Glutamatergic neuron (in vitro differentiated cells): Measurements from ENCODE around the gene CFAP58. TPM values are rescaled to one million over a fixed set of nuclear protein-coding genes. Genes with fewer than 3 reads are reported as not detected.

Source experiments
- DNase-seq: peaks from one replicate; pipeline ENCODE4 v3.0.0; 2022
- H3K27ac Mint-ChIP-seq: one replicate; pipeline ENCODE4 v1.8.0; 2020; ENCODE audit warnings: mild to moderate bottlenecking, mixed read lengths, inconsistent platforms; ENCODE audit not compliant: unreplicated experiment
- H3K27me3 Mint-ChIP-seq: one replicate; pipeline ENCODE4 v1.8.0; 2020; ENCODE audit warnings: mild to moderate bottlenecking, moderate library complexity, mixed read lengths, inconsistent platforms; ENCODE audit not compliant: unreplicated experiment
- H3K36me3 Mint-ChIP-seq: one replicate; pipeline ENCODE4 v1.8.0; 2020; ENCODE audit warnings: mild to moderate bottlenecking, mixed read lengths, inconsistent platforms; ENCODE audit not compliant: unreplicated experiment
- H3K4me1 Mint-ChIP-seq: one replicate; pipeline ENCODE4 v1.8.0; 2020; ENCODE audit warnings: mild to moderate bottlenecking, low read depth, mixed read lengths, inconsistent platforms; ENCODE audit not compliant: unreplicated experiment
- H3K4me3 Mint-ChIP-seq: one replicate; pipeline ENCODE4 v1.8.0; 2020; ENCODE audit warnings: mild to moderate bottlenecking, mixed read lengths, inconsistent platforms; ENCODE audit not compliant: unreplicated experiment
- H3K9me3 Mint-ChIP-seq: one replicate; pipeline ENCODE4 v1.8.0; 2020; ENCODE audit warnings: mild to moderate bottlenecking, moderate library complexity, mixed read lengths, inconsistent platforms; ENCODE audit not compliant: unreplicated experiment
- total RNA-seq: library from RNA; stranded (reverse); fragmentation: NEBNext Ultra II Directional; extraction: Animal tissue kit (Norgen Biotek cat#: 25700); gene quantifications from one replicate; pipeline ENCODE4 v1.2.1, GENCODE V29; 2021; ENCODE audit not compliant: unreplicated experiment
- TF ChIP-seq, protein P1 (sequence below): fragments of 200-600 bp; sonication (generic); IDR thresholded peaks from one replicate; pipeline ENCODE4 v1.5.0; 2021; ENCODE audit not compliant: partially characterized antibody, unreplicated experiment

CFAP58 gene
- total RNA-seq, 1 donor from 2014 or later: 2.2 TPM

DNA sequence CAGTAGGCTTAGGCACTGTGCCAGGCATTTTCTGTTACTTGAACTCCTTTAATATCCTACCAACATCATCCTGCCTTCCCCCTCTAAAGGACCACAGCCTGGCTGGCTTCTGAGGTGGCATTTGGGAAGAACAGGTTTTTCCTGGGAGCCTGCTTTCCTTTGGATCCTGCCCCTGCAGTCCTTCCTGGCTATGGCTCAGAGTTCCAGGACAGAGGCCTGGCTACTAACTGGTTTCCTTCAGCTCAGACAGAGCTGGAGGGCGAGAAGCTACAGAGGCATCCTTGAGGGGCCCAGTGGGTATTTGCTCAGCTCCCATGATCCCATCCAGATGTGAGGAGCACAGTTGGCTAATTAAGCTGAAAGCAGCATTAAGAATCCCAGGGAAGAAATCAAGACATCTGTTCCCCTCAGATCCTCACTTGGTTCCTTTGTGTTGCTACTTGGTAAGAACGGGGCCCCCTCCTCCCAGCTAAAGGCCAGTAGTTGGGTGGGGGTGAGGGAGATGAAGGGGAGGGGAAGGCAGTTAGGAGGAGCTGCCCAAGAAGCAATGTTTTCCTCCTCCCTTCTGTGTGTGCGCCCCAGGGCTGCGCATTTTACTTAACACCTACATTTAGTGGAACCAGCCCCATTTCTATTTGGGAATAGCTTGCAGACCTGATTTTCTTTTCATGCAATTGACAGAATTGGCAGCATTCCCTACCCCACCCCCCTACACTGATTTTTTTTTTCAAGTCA lies 144.9 kb downstream of the CFAP58 start:
- Mint-ChIP-seq H3K4me3 (no peak overlapping the region), H3K36me3 (no peaks in the 10 kb centered on the region), H3K9me3 (peaks cover 1% of the 10 kb centered on the region), H3K27me3 (peaks cover 2% of the 10 kb centered on the region), H3K4me1 (peaks cover 6% of the 10 kb centered on the region), H3K27ac (peak overlapping the region; percentile 28)
- DNase-seq: no peak
- TF ChIP-seq, protein P1, sequence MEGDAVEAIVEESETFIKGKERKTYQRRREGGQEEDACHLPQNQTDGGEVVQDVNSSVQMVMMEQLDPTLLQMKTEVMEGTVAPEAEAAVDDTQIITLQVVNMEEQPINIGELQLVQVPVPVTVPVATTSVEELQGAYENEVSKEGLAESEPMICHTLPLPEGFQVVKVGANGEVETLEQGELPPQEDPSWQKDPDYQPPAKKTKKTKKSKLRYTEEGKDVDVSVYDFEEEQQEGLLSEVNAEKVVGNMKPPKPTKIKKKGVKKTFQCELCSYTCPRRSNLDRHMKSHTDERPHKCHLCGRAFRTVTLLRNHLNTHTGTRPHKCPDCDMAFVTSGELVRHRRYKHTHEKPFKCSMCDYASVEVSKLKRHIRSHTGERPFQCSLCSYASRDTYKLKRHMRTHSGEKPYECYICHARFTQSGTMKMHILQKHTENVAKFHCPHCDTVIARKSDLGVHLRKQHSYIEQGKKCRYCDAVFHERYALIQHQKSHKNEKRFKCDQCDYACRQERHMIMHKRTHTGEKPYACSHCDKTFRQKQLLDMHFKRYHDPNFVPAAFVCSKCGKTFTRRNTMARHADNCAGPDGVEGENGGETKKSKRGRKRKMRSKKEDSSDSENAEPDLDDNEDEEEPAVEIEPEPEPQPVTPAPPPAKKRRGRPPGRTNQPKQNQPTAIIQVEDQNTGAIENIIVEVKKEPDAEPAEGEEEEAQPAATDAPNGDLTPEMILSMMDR: no peak

DNA sequence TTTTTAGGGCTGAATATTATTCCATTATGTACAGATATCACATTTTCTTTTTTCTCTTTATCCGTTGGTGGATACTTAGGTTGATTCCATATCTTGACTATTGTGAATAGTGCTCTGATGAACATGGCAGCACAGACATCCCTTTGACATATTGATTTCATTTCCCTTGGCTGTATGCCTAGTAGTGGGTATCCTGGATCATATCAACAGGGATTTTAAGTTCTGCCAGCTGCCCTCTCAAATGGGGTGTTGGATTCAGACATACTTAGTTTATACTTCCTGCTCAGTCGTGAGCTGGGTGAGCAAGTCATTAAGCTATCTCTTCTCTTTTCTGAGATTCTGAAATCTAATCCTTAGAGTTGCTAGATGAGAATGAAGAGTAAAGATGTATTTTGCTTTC lies 147.8 kb downstream of the CFAP58 start:
- no peak for DNase-seq
- H3K27me3 Mint-ChIP-seq: peaks cover 4% of the 10 kb centered on the region
- TF ChIP-seq, protein P1: no peak
- no peak overlapping the region for H3K27ac Mint-ChIP-seq
- peaks cover 1% of the 10 kb centered on the region for H3K9me3 Mint-ChIP-seq
- H3K4me3 Mint-ChIP-seq: no peak overlapping the region
- H3K4me1 Mint-ChIP-seq: peaks cover 6% of the 10 kb centered on the region
- H3K36me3 Mint-ChIP-seq: no peaks in the 10 kb centered on the region

DNA sequence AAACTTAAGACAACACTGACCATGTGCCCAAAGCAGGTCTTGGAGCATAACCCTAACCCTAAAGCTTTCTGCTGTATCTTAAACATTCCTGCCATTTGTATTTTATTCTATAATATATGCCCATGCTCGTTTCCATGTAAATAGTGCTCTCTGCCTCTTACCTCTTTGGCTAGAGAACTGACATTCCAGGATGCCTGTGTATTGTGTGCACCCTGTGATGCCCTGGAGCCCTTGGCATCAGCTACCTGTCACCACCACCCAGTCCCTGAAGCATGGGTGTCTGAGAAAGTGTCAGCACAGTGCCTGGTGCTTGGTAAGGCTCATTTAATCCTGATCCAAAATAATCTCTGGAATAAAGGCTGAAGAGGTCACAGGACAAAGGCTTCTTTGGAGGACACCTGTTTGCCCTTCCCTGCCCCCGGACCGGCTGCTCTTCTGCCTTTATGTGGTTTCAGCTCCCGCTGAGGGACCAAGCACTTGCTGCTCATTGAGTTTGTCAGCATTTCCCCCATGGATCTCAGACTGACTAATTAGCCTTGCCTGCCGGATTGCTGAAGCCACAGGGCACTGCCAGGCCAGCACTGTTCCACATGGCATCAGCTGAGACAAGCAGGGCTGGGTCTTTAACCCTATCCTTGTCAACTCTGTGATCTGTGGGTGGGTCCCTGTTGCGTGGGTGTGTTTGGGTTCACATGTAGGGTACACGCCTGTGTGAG lies 148.4 kb downstream of the CFAP58 start:
- Mint-ChIP-seq H3K4me3 (no peak overlapping the region), H3K36me3 (no peaks in the 10 kb centered on the region), H3K27me3 (peaks cover 4% of the 10 kb centered on the region), H3K27ac (no peak overlapping the region), H3K9me3 (peaks cover 1% of the 10 kb centered on the region), H3K4me1 (peaks cover 6% of the 10 kb centered on the region)
- TF ChIP-seq, protein P1: no peak
- no peak for DNase-seq

DNA sequence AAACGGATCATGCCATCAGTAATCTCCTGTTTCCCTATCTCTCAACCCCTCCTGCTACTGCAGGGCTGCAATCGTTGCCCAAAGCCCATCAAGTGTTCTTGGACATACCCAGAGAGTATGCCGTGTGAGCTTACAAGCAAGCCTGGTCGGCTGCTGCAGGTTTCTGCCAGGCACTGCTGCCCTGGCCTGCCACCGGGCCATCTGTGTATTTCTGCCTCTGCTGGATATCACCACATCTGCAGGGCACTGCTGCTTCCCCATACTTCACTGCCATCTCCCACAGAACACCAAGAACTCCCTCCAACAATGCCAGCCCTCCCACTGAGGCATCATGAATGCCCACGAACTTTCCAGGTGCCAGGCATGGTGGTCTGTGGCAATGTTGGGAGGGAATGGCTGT lies 149.3 kb downstream of the CFAP58 start:
- Mint-ChIP-seq H3K36me3 (no peaks in the 10 kb centered on the region), H3K4me3 (no peak overlapping the region), H3K27ac (no peak overlapping the region), H3K27me3 (peaks cover 4% of the 10 kb centered on the region), H3K4me1 (peaks cover 8% of the 10 kb centered on the region), H3K9me3 (peaks cover 1% of the 10 kb centered on the region)
- TF ChIP-seq, protein P1: no peak
- DNase-seq: no peak

Other genes with a start within 250 kb of the CFAP58 start
- 4.7 TPM for gene SFR1, start 231.7 kb upstream of the CFAP58 start, total RNA-seq
- 0.44 TPM for gene CFAP43, start 121.5 kb upstream of the CFAP58 start, total RNA-seq
- gene GSTO1, start 98.9 kb upstream of the CFAP58 start, total RNA-seq: 26.8 TPM
- 2.0 TPM for gene GSTO2, start 84.6 kb upstream of the CFAP58 start, total RNA-seq
- 19.8 TPM for gene ITPRIP, start 15.4 kb upstream of the CFAP58 start, total RNA-seq